A673 (cell line): Measurements from ENCODE around the gene EIPR1. TPM values are rescaled to one million over a fixed set of nuclear protein-coding genes. Genes with fewer than 3 reads are reported as not detected.
A peak's percentile ranks its signal among the peaks of the same experiment; 100 is the strongest.

Experiments
- BruUV-seq: library from RNA; stranded (reverse); fragments of 400-500 nt; replicated peaks from 2 replicates; lab custom pipeline; 2021; lab: Mats Ljungman, UMichigan
- CTCF ChIA-PET: fragments of 300-600 bp; sonication (Branson Sonifier 250); formaldehyde crosslinking; loops from one replicate; lab custom pipeline; 2022; ENCODE audit warnings: antibody characterized with exemption; lab: Charles Lee
- POLR2A ChIA-PET: fragments of 300-600 bp; sonication (Branson Sonifier 250); formaldehyde crosslinking; loops from one replicate; lab custom pipeline; 2022; ENCODE audit warnings: antibody characterized with exemption; ENCODE audit not compliant: low non-redundant PET; lab: Charles Lee
- DNase-seq: peaks from one replicate; pipeline ENCODE4 v3.0.0-alpha.2; 2015; ENCODE audit warnings: low spot score
- H3K27ac ChIP-seq: fragments of 200-600 bp; sonication (generic); 2 replicates; pipeline ENCODE4 v1.5.1; 2016; ENCODE audit warnings: mixed run types, low read depth, mild to moderate bottlenecking, mixed read lengths, antibody characterized with exemption, low read length; ENCODE audit not compliant: poor library complexity, severe bottlenecking
- H3K27me3 ChIP-seq: fragments of 200-600 bp; sonication (generic); replicated peaks from 2 replicates; pipeline ENCODE4 v1.6.1; 2017; ENCODE audit warnings: mixed run types, low read depth, mild to moderate bottlenecking, mixed read lengths, antibody characterized with exemption, low read length; ENCODE audit not compliant: insufficient read depth, poor library complexity
- H3K36me3 ChIP-seq: fragments of 200-600 bp; sonication (generic); 2 replicates; pipeline ENCODE4 v1.6.1; 2016; ENCODE audit warnings: mixed run types, mild to moderate bottlenecking, mixed read lengths, antibody characterized with exemption, low read length; ENCODE audit not compliant: insufficient read depth, poor library complexity, severe bottlenecking
- H3K4me1 ChIP-seq: fragments of 200-600 bp; sonication (generic); 2 replicates; pipeline ENCODE4 v1.6.1; 2017; ENCODE audit warnings: mixed run types, mild to moderate bottlenecking, mixed read lengths, antibody characterized with exemption, low read length; ENCODE audit not compliant: insufficient read depth, poor library complexity, severe bottlenecking
- H3K4me3 ChIP-seq: fragments of 200-600 bp; sonication (generic); 2 replicates; pipeline ENCODE4 v1.5.1; 2016; ENCODE audit warnings: low read depth, mixed run types, mild to moderate bottlenecking, mixed read lengths, low read length; ENCODE audit not compliant: poor library complexity, severe bottlenecking
- H3K9me3 ChIP-seq: fragments of 200-600 bp; sonication (generic); 2 replicates; pipeline ENCODE4 v1.6.1; 2016; ENCODE audit warnings: mixed run types, low read depth, mild to moderate bottlenecking, mixed read lengths, antibody characterized with exemption, low read length; ENCODE audit not compliant: poor library complexity, severe bottlenecking
- CTCF ChIP-seq: fragments of 300-800, 200-600 bp; sonication (generic); conservative IDR thresholded peaks from 2 replicates; pipeline ENCODE4 v1.5.1; 2017; ENCODE audit warnings: low read depth, mild to moderate bottlenecking, antibody characterized with exemption, low read length, moderate library complexity, mixed read lengths
- EZH2 ChIP-seq: fragments of 200-600 bp; sonication (generic); IDR thresholded peaks from 2 replicates; pipeline ENCODE4 v1.6.1; 2017; ENCODE audit warnings: borderline replicate concordance, low read depth, mild to moderate bottlenecking, mixed read lengths, antibody characterized with exemption, low read length; ENCODE audit not compliant: poor library complexity, severe bottlenecking
- intact Hi-C: fragments of 100-400 bp; cut with micrococcal nuclease; formaldehyde crosslinking; loops from one replicate; pipeline ENCODE4 v1.10.0; 2022; ENCODE audit not compliant: unreplicated experiment
- total RNA-seq: library from RNA; stranded (reverse); gene quantifications from 2 replicates; pipeline ENCODE4 v1.2.3, GENCODE V29; 2021

EIPR1 gene
- total RNA-seq, 1 experiment from 2014 or later, result 37.0 TPM

DNA sequence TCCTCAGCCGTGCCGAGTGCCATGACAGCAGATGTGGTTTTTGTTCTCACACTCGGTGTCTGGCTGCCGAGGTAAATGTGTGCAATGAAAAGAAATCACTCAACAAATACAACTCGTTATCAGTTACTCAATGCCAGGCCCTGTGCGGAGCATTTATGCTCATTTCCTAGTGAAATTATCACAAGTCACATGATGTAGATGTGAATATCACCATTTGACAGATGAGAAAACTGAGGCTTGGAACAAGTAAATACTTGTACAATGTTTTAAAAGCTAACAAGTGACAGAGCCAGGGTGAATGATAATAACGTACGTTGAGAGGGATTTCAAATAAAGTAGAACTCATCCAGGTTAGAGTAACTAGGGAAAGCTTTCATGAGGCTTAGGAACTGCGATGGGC is 174.7 kb downstream of the EIPR1 start:
- Histone ChIP-seq H3K27me3 (no peaks in the 10 kb centered on the region), H3K4me1 (peaks cover 25% of the 10 kb centered on the region), H3K4me3 (no peak overlapping the region), H3K9me3 (no peaks in the 10 kb centered on the region), H3K27ac (no peak overlapping the region), H3K36me3 (no peaks in the 10 kb centered on the region)
- CTCF ChIA-PET, result no interaction called here
- DNase-seq, result no peak
- no TSS peak for BruUV-seq
- POLR2A ChIA-PET, result no interaction called here
- intact Hi-C loops, result no loop called here
- TF ChIP-seq CTCF, result no peak
- TF ChIP-seq EZH2, result no peak

DNA sequence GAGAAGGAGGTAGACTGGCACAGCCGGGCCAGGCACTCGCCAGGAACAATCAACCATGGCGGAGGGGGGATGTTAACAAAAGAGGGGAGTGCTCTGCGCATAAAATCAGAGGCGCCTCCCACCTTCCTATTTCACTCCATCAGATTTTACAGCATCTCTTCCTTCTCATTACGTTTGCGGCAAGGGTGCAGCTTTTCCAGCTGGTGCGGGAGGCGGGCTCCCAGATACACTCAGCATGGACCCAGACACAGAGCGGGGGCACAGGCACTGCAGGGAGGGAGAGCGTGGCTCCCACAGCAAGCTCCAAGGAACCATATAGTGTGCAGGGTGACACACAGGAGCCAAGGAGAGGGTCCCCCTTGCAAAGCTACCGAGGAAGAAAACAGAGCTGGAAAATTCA is 176.3 kb downstream of the EIPR1 start:
- no peak for TF ChIP-seq EZH2
- no peak for TF ChIP-seq CTCF
- intact Hi-C loops, result no loop called here
- POLR2A ChIA-PET, result no interaction called here
- Histone ChIP-seq H3K4me1 (peaks cover 25% of the 10 kb centered on the region), H3K36me3 (no peaks in the 10 kb centered on the region), H3K27ac (no peak overlapping the region), H3K9me3 (no peaks in the 10 kb centered on the region), H3K4me3 (no peak overlapping the region), H3K27me3 (no peaks in the 10 kb centered on the region)
- DNase-seq, result no peak
- CTCF ChIA-PET, result no interaction called here
- no TSS peak for BruUV-seq

DNA sequence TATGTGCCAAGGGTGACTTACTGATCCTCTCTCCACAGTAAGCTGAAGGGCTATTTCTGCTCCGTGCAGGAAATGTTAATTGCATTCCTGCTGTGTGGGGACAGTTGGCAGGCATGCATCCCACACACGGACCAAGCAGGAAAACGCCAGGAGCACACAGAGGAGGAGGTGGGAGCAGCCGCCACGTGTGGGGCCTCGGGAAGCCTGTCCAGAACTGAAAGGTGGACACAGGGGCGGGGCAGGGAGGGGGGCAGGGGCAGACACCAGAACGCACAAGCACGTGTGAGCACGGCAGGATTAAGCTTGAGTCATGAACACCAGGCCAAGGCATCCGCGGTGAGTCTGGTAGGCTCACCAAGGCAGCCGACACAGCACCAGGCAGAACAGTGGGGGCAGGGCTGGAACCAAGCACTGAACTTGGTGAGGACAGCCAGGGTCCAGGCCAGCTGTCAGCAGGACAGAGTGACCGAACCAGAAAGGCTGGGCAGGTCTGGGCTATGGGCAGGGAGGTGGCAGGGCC is 177.1 kb downstream of the EIPR1 start:
- Histone ChIP-seq H3K36me3 (no peaks in the 10 kb centered on the region), H3K27ac (peak overlapping the region; percentile 38), H3K27me3 (no peaks in the 10 kb centered on the region), H3K4me3 (no peak overlapping the region), H3K4me1 (peaks cover 25% of the 10 kb centered on the region), H3K9me3 (no peaks in the 10 kb centered on the region)
- POLR2A ChIA-PET, result interaction anchor here (0.6 kb wide), 1 partner anchor 464 kb away, joined by 5 read pairs; no protein-coding TSS in a partner anchor
- TF ChIP-seq CTCF, result no peak
- TF ChIP-seq EZH2, result no peak
- BruUV-seq, result no TSS peak
- CTCF ChIA-PET, result no interaction called here
- peak; percentile 88 for DNase-seq
- intact Hi-C loops, result no loop called here
